ENCODE data around the gene MLLT3.

DNA sequence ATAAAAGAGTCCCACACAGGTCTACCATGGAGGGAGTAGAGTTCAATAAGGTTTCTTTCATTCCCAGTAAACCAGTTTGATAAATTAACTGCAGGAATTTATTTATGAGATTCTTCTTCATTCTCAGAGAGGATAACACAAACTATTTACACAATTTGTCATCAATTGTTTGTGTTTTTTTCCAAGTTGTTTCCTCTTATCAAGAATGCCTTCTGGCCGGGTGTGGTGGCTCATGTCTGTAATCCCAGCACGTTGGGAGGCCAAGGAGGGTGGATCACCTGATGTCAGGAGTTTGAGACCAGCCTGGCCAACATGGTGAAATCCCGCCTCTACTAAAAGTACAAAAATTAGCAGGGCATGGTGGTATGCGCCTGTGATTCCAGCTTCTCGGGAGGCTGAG is 216.7 kb downstream of the MLLT3 start:
- TF ChIP-seq, protein P1, sequence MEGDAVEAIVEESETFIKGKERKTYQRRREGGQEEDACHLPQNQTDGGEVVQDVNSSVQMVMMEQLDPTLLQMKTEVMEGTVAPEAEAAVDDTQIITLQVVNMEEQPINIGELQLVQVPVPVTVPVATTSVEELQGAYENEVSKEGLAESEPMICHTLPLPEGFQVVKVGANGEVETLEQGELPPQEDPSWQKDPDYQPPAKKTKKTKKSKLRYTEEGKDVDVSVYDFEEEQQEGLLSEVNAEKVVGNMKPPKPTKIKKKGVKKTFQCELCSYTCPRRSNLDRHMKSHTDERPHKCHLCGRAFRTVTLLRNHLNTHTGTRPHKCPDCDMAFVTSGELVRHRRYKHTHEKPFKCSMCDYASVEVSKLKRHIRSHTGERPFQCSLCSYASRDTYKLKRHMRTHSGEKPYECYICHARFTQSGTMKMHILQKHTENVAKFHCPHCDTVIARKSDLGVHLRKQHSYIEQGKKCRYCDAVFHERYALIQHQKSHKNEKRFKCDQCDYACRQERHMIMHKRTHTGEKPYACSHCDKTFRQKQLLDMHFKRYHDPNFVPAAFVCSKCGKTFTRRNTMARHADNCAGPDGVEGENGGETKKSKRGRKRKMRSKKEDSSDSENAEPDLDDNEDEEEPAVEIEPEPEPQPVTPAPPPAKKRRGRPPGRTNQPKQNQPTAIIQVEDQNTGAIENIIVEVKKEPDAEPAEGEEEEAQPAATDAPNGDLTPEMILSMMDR (IDR thresholded peaks at IDR 0.05; ENCODE audit: insufficient read depth, low read depth, low read length) = no peak
- no peak for TF ChIP-seq EZH2 (IDR thresholded peaks at IDR 0.05; ENCODE audit: insufficient read depth, low read length)
